ENCODE data around the gene IBA57. TPM values are rescaled to one million over a fixed set of nuclear protein-coding genes. Genes with fewer than 3 reads are reported as not detected.
"Not testable (repeated sequence)": the region's sequence is repeated elsewhere in the genome, so short reads cannot be mapped to it uniquely, and the experiment has no call there.

Gene IBA57
- total RNA-seq, 2 donors from 2014 or later, result 3.2 to 12.8 TPM

DNA sequence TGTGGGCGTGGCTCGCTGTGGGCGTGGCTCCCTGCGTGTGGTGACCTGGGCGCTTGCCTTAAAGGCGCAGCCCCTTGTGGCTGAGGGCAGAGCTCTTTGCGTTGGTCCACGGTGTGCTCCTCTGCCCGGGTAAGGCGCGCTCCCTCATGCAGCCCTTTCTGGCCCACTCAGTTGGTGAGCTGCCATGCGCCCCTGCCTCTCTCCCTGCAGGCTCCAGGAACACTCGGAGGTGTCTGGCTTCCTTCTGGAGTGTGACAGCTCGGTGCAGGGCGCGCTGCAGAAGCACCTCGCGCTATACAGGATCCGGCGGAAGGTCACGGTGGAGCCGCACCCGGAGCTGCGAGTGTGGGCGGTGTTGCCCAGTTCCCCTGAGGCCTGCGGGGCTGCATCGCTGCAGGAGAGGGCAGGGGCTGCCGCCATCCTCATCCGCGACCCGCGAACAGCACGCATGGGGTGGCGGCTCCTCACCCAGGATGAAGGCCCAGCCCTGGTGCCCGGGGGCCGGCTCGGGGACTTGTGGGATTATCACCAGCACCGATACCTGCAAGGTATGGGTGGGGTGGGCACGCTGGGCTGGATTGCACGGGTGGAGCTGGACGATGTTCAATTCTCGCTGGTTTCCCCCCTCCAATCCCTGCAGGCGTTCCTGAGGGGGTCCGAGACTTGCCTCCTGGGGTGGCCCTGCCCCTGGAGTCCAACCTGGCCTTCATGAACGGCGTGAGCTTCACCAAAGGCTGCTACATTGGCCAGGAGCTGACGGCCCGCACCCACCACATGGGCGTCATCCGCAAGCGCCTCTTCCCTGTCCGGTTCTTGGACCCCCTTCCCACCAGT, 9.1 kb downstream of the IBA57 start:
- peak in 1 of 2 donors; percentile 57 for DNase-seq (ENCODE audit: low spot score in 2 of 2)
- Mint-ChIP-seq H3K36me3 (no peaks in the 10 kb centered on the region), H3K9me3 (no peaks in the 10 kb centered on the region), H3K27ac (no peak overlapping the region)
- ATAC-seq, result peak; percentile 19 to 60

- no peaks in the 10 kb centered on the region for H3K9me3 Mint-ChIP-seq
- ATAC-seq (no peak), DNase-seq (ENCODE audit: low spot score in 2 of 2) (no peak)
- H3K36me3 Mint-ChIP-seq, result no peaks in the 10 kb centered on the region
- H3K27ac Mint-ChIP-seq, result no peak overlapping the region
These were observed 9.9 kb downstream of the IBA57 start for GRCh38 chr1:228175316-228176023.

GRCh38 chr1:228176024-228176395, 10.4 kb downstream of the IBA57 start:
- Mint-ChIP-seq H3K9me3 (no peaks in the 10 kb centered on the region), H3K27ac (no peak overlapping the region), H3K36me3 (no peaks in the 10 kb centered on the region)
- DNase-seq (ENCODE audit: low spot score in 2 of 2), result no peak
- ATAC-seq, result no peak

DNA sequence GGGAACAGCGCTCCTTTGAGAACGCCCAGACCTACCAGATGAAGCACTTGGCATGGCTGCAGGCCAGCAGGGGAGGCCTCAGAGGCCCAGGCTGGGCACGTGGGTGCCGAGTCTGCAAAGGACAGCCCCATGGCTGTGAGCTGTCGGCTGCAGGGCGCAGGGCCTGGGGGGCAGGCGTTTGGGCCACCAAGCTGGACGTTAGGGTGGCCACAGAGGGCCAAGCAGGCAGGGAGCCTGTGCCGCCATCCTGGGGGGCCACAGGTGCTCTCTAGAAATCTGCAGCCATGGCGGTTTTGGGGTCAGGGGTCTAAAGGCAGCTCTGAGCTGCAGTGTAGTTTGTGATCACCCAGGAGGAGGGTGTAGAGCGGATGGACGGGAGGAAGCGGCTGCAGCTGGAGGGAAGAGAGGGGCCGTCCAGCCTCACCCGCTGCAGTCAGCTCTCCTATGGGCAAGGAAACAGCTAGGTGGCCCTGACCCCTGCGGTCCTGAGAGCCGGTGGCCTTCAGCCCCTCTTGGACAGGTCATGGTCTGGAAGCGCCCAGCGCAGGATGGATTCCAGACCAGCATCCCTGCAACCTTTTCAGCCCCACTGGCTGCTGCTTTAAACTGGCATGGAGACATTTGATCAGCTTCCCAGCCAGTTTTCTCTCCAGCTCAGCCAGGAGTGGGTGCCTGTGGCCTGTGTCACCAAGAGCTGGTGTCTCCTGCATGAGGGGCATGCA, 11.0 kb downstream of the IBA57 start:
- H3K36me3 Mint-ChIP-seq, result no peaks in the 10 kb centered on the region
- ATAC-seq (no peak), DNase-seq (ENCODE audit: low spot score in 2 of 2) (no peak)
- no peaks in the 10 kb centered on the region for H3K9me3 Mint-ChIP-seq
- H3K27ac Mint-ChIP-seq, result no peak overlapping the region

DNA sequence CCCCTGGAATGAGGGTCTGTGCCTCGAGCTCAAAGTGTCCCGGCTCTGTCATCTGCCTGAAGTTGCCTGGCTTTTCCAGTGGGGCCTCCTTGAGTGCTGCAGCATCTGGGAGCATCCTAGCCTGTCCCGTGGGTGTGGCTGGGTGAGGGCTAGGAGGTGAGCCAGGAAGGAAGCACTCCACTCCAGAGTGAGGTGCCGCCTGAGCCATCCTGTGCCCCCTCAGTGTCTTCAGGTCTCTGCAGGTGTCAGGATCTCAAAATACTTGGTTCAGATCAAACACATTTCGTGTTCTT, 11.5 kb downstream of the IBA57 start:
- DNase-seq (ENCODE audit: low spot score in 2 of 2), result no peak
- H3K9me3 Mint-ChIP-seq, result no peaks in the 10 kb centered on the region
- no peak overlapping the region for H3K27ac Mint-ChIP-seq
- ATAC-seq, result no peak
- H3K36me3 Mint-ChIP-seq, result no peaks in the 10 kb centered on the region

- H3K9me3 Mint-ChIP-seq, result no peaks in the 10 kb centered on the region
- no peaks in the 10 kb centered on the region for H3K36me3 Mint-ChIP-seq
- ATAC-seq (no peak), DNase-seq (ENCODE audit: low spot score in 2 of 2) (no peak)
- no peak overlapping the region for H3K27ac Mint-ChIP-seq
These were observed 12.4 kb downstream of the IBA57 start for GRCh38 chr1:228177721-228178710.

DNA sequence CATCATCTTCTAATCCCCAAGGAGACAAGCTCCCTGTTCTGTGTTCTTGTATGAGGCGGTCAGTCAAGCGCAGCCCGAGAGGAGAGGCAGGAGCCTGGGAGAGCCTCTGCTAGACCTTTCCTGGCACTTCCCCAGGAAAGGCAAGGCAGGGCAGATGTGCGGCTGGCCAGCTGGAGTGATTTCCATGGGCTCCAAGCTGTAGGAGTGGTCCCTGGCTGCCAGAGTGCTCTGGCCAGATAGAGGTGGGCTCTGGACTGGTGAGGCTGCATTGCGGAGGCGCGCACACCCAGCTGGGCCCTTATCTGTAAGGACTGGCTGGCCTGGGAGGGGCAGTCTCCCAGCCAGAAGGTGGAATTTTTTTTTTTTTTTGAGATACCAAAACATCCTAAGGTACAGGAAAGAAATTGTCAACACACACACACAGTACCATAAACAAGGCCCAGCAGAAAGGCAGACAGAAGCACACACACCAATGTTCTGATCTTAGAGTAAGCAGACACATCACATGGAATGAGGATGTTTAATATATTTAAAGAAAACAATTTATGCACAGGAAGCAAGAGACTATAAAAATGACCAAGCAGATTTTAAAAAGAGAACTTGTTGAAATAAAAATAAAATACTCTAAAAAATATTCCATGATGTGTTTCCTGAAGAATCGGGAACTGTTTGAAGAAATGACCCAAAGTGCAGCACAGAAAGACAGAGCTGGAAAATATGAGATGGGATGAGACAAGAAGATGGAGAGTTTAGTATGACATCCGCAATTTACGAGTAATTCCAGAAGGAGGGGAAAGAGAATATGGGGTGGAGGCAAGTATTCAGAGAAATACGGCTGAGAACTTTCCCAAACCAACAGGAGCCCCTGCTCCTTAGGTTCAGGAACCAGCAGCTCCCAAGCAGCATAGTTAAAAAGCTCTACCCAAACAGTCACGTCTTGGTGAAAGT, 13.4 kb downstream of the IBA57 start:
- H3K9me3 Mint-ChIP-seq, result no peaks in the 10 kb centered on the region
- no peak overlapping the region for H3K27ac Mint-ChIP-seq
- no peaks in the 10 kb centered on the region for H3K36me3 Mint-ChIP-seq
- no peak for DNase-seq (ENCODE audit: low spot score in 2 of 2)
- ATAC-seq, result no peak

DNA sequence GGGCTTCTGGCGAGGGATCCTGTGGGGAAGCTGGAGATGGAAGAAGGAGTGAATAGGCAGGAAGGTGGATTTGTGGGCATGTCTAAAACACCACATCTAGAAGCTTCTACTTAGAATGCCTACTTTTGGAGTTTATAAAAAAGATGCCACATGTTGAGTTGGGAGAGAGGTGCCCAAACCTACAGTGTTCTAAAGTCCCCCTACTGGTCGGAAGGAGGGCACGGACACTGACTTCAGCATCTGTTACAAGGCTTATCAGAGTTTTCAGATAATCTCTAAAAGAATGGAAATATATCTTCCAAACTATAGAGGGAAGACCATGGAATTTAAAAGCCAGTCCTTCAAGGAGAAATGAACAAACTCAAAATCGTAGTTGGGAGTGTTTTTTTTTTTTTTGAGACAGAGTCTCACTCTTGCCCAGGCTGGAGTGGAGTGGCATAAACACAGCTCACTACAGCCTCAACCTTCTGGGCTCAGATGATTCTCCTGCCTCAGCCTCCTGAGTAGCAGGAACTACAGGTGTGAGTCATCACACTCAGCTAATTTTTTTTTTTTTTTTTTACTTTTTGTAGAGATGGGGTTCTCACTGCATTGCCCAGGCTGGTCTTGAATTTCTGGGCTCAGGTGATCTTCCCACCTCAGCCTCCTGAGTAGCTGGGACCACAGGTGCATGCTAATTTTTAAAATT, 14.8 kb downstream of the IBA57 start:
- no peak overlapping the region for H3K27ac Mint-ChIP-seq
- ATAC-seq, result peak; percentile 37 to 46
- no peaks in the 10 kb centered on the region for H3K9me3 Mint-ChIP-seq
- no peak for DNase-seq (ENCODE audit: low spot score in 2 of 2)
- H3K36me3 Mint-ChIP-seq, result no peaks in the 10 kb centered on the region

- no peak for DNase-seq (ENCODE audit: low spot score in 2 of 2)
- Mint-ChIP-seq H3K27ac (no peak overlapping the region), H3K36me3 (no peaks in the 10 kb centered on the region), H3K9me3 (no peaks in the 10 kb centered on the region)
- ATAC-seq, result no peak
These were observed 15.5 kb downstream of the IBA57 start for GRCh38 chr1:228180959-228181644.

DNA sequence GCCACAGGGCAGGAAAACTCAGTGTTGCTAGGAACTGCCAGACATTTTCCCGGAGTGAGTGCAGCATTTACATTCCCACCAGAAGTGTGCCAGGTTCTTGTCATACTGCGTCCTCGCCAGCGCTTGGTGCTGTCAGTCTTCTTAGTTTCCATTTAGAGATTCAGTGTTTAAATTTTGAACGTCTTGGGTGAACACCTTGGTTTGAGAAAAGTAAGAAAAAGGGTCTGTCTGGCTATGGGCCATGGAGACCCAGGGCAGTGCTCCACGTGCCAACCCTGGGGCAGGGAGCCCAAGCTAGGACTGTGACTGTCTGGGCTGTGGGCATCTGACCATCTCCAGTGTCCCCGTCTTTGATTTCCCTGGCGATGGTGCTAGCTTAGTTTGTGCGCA, 16.0 kb downstream of the IBA57 start:
- no peak for ATAC-seq
- H3K27ac Mint-ChIP-seq, result no peak overlapping the region
- no peaks in the 10 kb centered on the region for H3K36me3 Mint-ChIP-seq
- DNase-seq (ENCODE audit: low spot score in 2 of 2), result no peak
- H3K9me3 Mint-ChIP-seq, result no peaks in the 10 kb centered on the region

DNA sequence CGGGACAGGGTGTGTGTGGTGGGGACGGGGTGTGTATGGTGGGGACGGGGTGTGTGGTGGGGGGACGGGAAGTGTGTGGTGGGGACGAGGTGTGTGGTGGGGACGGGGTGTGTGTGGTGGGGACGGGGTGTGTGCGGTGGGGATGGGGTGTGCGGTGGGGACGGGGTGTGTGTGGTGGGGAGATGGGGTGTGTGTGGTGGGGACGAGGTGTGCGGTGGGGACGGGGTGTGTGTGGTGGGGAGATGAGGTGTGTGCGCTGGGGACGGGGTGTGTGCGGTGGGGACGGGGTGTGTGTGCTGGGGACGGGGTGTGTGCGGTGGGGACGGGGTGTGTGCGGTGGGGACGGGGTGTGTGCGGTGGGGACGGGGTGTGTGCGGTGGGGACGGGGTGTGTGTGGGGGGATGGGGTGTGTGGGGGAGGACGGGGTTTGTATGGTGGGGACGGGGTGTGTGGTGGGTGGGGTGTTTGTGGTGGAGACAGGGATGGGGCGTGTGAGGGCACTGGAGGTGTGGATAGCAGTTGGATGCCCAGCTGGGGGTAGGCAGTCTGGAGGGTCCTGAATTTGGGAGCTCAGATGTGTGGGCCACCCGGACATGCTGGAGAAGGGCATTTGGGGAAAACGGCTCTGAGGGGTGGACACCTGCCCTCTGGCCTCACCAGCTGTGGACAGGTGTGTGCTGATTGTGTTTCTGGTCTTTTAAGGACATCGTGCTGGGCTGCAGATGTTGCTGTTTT, 16.9 kb downstream of the IBA57 start:
- ATAC-seq, result no peak
- no peaks in the 10 kb centered on the region for H3K36me3 Mint-ChIP-seq
- no peak overlapping the region for H3K27ac Mint-ChIP-seq
- no peaks in the 10 kb centered on the region for H3K9me3 Mint-ChIP-seq
- no peak for DNase-seq (ENCODE audit: low spot score in 2 of 2)

GRCh38 chr1:228184152-228184551, 18.5 kb downstream of the IBA57 start:
- ATAC-seq, result no peak

GRCh38 chr1:228185641-228185965, 20.0 kb downstream of the IBA57 start:
- Mint-ChIP-seq H3K27ac (peak overlapping the region in 1 of 2 donors; percentile 35), H3K36me3 (no peaks in the 10 kb centered on the region), H3K9me3 (no peaks in the 10 kb centered on the region)
- no peak for DNase-seq (ENCODE audit: low spot score in 2 of 2)
- peak in 1 of 2 donors; percentile 66 for ATAC-seq

More at GRCh38 chr1:228184152-228184551, 18.5 kb downstream of the IBA57 start:
- Mint-ChIP-seq H3K36me3 (no peaks in the 10 kb centered on the region), H3K9me3 (no peaks in the 10 kb centered on the region), H3K27ac (no peak overlapping the region)
- no peak for DNase-seq (ENCODE audit: low spot score in 2 of 2)

GRCh38 chr1:228188249-228188648, 22.6 kb downstream of the IBA57 start:
- H3K27ac Mint-ChIP-seq; H3K9me3 Mint-ChIP-seq; H3K36me3 Mint-ChIP-seq; ATAC-seq; DNase-seq (ENCODE audit: low spot score in 2 of 2): not testable (repeated sequence)

Measured in activated naive CD4-positive, alpha-beta T cell treated with anti-CD3 and anti-CD28 coated beads, Interleukin-2, amount 50 U/mL, for 72 hours (primary cell).